Cardiac atrium fibroblast (primary cell): ENCODE data around the gene RINL. TPM values are rescaled to one million over a fixed set of nuclear protein-coding genes. Genes with fewer than 3 reads are reported as not detected.

Source experiments
- total RNA-seq: library from RNA; depleted of rRNA; stranded (reverse); fragments of >200 nt; gene quantifications from 2 replicates; pipeline ENCODE4 v1.2.3, GENCODE V29; 2015

Gene RINL, protein sequence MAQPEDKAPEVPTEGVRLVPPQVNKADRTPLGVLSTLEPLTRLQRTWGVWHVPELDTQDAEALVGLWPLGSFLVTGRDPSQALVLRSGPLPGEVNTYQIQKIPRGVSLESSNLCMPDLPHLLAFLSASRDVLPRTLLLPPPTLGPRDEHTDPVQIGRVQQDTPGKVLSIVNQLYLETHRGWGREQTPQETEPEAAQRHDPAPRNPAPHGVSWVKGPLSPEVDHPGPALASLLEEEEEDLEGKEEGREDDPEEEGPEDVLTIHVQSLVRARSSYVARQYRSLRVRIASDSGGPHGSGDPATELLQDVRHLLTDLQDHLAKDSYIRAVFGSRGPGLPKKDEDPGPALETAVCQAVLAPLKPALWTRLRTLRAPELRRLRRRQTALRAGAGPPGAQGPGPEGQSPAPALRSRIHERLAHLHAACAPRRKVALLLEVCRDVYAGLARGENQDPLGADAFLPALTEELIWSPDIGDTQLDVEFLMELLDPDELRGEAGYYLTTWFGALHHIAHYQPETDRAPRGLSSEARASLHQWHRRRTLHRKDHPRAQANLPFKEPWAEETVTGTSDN
- 1.5 and 2.3 TPM in 2 replicates for total RNA-seq

DNA sequence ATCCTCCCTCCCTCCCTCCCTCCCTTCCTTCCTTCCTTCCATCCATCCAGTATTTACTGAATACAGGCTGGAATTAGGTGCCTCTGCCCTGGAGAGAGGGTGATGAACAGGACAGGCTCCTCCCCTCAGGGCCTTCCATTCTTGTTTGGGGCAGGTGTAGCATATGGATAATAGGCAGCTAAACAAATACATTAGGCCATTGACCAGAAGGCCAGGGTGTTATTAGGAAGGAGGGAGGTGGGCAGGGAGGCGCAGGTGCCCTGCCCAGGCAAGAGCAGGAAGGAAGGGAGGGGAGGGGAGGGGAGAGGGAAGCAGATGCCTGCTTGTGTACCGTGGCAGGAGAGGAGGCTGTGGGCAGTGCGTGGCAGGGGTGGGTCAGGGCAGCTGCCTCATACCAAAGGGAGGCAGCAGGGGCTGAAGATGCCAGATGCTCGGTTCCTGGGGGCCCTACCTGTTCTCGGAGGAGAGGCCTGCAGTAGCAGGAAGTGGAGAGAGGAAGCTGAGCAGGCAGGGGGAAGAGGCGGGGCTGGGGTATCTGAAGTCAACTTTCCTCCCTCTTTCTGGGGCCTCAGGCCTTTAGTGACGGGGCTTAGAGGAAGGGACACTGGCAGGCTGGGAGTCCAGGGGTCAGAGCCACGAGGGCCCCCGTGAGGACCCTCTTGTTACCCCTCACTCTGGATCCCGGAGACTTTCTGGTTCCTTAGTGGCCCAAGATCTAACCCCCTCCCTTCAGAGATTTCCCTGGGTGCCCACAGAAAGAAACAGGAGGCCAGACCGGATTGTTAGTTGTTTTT lies at the start of gene RINL:
Gene RINL, minus strand, starts transcription at position 495 of the 794 bp plus-strand sequence. CDS start 1,533 bp downstream, outside the sequence.

DNA sequence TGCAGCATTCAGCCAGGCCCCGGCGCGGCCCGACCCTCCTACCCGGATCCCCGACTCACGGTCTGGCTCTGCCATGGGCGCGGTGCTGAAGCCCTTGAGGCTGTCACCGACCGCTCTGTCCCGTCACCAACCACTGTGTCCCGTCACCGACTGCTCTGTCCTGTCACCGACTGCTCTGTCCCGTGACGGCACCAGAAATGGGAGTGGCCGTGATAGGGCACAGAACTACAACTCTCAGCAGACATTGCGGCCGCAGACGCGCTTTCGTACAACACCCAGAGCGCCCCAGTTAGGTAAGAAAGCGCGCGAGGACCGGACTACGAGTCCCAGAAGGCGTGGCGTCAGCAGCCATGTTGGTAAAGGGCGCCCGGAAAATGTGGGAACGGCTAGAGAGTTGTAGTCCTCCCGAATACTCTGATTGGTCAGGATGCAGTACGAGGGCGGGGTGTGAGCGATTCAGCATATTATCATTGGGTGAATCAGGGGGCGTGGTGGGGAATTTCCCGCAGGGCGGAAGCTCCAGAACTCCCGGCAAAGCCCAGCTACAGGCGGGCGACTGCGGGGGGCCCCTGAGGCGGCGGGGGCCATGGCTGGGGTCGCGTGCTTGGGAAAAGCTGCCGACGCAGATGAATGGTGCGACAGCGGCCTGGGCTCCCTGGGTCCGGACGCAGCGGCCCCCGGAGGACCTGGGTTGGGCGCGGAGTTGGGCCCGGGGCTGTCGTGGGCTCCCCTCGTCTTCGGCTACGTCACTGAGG lies 21.5 kb upstream of the RINL start, which contains the start of the genes NFKBIB and SIRT2:
Gene NFKBIB, plus strand, starts transcription at position 523 of the 755 bp plus-strand sequence. Its CDS starts 64 bp downstream, at position 587.
Gene SIRT2, minus strand, starts transcription at position 172 of the 755 bp plus-strand sequence. Its CDS starts 97 bp downstream, at position 75.

DNA sequence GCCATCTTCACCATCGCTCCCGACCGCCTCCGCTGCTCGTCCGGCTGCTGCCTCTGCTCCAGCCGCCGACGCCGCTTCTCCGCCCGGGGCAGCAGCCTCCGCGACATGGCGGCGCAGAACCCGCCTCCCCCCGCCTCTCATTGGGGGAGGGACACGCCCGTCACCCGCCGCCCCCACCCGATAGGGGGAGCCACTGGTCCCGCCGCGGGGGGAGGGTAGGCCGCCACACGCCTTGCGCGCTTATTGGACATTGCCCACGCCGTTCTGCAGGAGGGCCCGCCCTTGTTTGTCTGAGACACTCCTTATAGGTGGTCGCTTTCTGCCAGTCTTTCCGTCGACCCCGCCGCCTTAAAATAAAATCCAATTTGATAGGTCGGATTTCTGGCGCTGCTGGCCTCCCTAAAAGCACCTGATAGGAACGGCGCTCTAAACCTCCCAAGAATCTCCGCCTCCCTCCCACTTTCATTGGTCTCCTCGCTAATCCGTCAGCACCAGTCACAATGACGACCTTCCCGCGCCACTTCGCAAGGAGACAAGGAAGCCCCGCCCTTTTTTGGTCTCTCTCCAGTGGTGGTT lies 28.1 kb downstream of the RINL start, which contains the start of gene HNRNPL:
Gene HNRNPL, minus strand, starts transcription at position 127 of the 576 bp plus-strand sequence. Its CDS starts 20 bp downstream, at position 107.

Other genes starting within 250 kb of the RINL start
- 309 and 476 TPM in 2 replicates for gene ACTN4, start 230.6 kb downstream of the RINL start, total RNA-seq
- 2.8 TPM in 1 of 2 replicates, not detected in the other for gene CAPN12, start 133.8 kb downstream of the RINL start, total RNA-seq
- not detected in 2 replicates for gene LGALS7, start 104.8 kb downstream of the RINL start, total RNA-seq
- gene LGALS7B, start 89.1 kb downstream of the RINL start, total RNA-seq, result not detected in 2 replicates
- not detected in 2 replicates for gene LGALS4, start 65.3 kb downstream of the RINL start, total RNA-seq
- gene ECH1, start 46.5 kb downstream of the RINL start, total RNA-seq, result 61.9 and 89.9 TPM in 2 replicates
- 179 and 198 TPM in 2 replicates for gene HNRNPL, start 28.3 kb downstream of the RINL start, total RNA-seq
- gene SIRT2, start 21.3 kb upstream of the RINL start, total RNA-seq, result 56.7 and 57.2 TPM in 2 replicates
- gene NFKBIB, start 21.7 kb upstream of the RINL start, total RNA-seq, result 15.3 and 18.0 TPM in 2 replicates
- gene CCER2, start 33.9 kb upstream of the RINL start, total RNA-seq, result not detected in 2 replicates
- gene SARS2, start 52.5 kb upstream of the RINL start, total RNA-seq, result 15.5 and 22.0 TPM in 2 replicates
- gene MRPS12, start 52.7 kb upstream of the RINL start, total RNA-seq, result 32.2 and 33.8 TPM in 2 replicates
- gene FBXO17, start 97.5 kb upstream of the RINL start, total RNA-seq, result 18.4 and 26.2 TPM in 2 replicates
- gene FBXO27, start 154.3 kb upstream of the RINL start, total RNA-seq, result 0.18 and 0.49 TPM in 2 replicates
- not detected in 2 replicates for gene ACP7, start 206.1 kb upstream of the RINL start, total RNA-seq
- 7.0 and 9.1 TPM in 2 replicates for gene PAK4, start 247.5 kb upstream of the RINL start, total RNA-seq